GM12891 (cell line): ENCODE results near the gene GRIK3.

Experiments
- DNase-seq: peaks from one replicate; pipeline ENCODE4 v3.0.0; 2011; ENCODE audit warnings: low spot score; ENCODE audit not compliant: insufficient read length
- FAIRE-seq: peaks from 2 replicates; lab custom pipeline; 2011; peaks lifted over from hg19 to GRCh38; lab: Jason Lieb, UNC
- PAX5 ChIP-seq: IDR thresholded peaks from 2 replicates; pipeline ENCODE4 v1.6.1; 2011; ENCODE audit warnings: low read length, moderate library complexity, mild to moderate bottlenecking; ENCODE audit not compliant: insufficient read depth, severe bottlenecking
- POLR2A ChIP-seq: IDR thresholded peaks from 2 replicates; pipeline ENCODE4 v1.6.1; 2011; ENCODE audit warnings: low read depth, low read length, control low read depth
- POLR2AphosphoS5 ChIP-seq: IDR thresholded peaks from 2 replicates; pipeline ENCODE4 v1.6.1; 2011; ENCODE audit warnings: low read depth, low read length, control low read depth
- POU2F2 ChIP-seq: IDR thresholded peaks from 2 replicates; pipeline ENCODE4 v1.6.1; 2011; ENCODE audit warnings: low read depth, mild to moderate bottlenecking, control low read depth, low read length, moderate library complexity
- SPI1 ChIP-seq: IDR thresholded peaks from 2 replicates; pipeline ENCODE4 v1.6.1; 2011; ENCODE audit warnings: low read depth, low read length, control low read depth
- TAF1 ChIP-seq: IDR thresholded peaks from 2 replicates; pipeline ENCODE4 v1.6.1; 2011; ENCODE audit warnings: low read depth, low read length, control low read depth

The GRIK3 gene

GRCh38 chr1:36968730-36969129 is 65.6 kb downstream of the GRIK3 start:
- FAIRE-seq (no peak), DNase-seq (no peak)
- TF ChIP-seq POLR2AphosphoS5 (no peak), PAX5 (no peak), POLR2A (no peak), SPI1 (no peak), TAF1 (no peak), POU2F2 (no peak)

GRCh38 chr1:36966242-36966641 is 68.1 kb downstream of the GRIK3 start:
- TF ChIP-seq SPI1, result no peak
- TF ChIP-seq POLR2A, result no peak
- TF ChIP-seq TAF1, result no peak
- no peak for DNase-seq
- FAIRE-seq, result no peak

- FAIRE-seq (no peak), DNase-seq (no peak)
- TF ChIP-seq PAX5 (no peak), TAF1 (no peak), POLR2AphosphoS5 (no peak), POLR2A (no peak), SPI1 (no peak), POU2F2 (no peak)
Measured at GRCh38 chr1:36965275-36966159, 68.8 kb downstream of the GRIK3 start.

GRCh38 chr1:36964830-36965229 is 69.5 kb downstream of the GRIK3 start:
- TF ChIP-seq SPI1 (no peak), POU2F2 (no peak), POLR2AphosphoS5 (no peak), TAF1 (no peak), PAX5 (no peak)
- no peak for DNase-seq
- no peak for FAIRE-seq

GRCh38 chr1:36963006-36963405 is 71.3 kb downstream of the GRIK3 start:
- TF ChIP-seq PAX5, result no peak
- TF ChIP-seq POLR2A, result no peak
- no peak for TF ChIP-seq POU2F2
- TF ChIP-seq POLR2AphosphoS5, result no peak
- TF ChIP-seq SPI1, result no peak
- no peak for TF ChIP-seq TAF1
- no peak for FAIRE-seq
- DNase-seq, result no peak

GRCh38 chr1:36961062-36961615 is 73.2 kb downstream of the GRIK3 start:
- TF ChIP-seq POLR2A (no peak), POLR2AphosphoS5 (no peak), POU2F2 (no peak), TAF1 (no peak), PAX5 (no peak), SPI1 (no peak)
- DNase-seq (no peak), FAIRE-seq (no peak)

GRCh38 chr1:36956570-36956969 is 77.7 kb downstream of the GRIK3 start:
- TF ChIP-seq POU2F2 (no peak), TAF1 (no peak), PAX5 (no peak)
- FAIRE-seq, result no peak
- DNase-seq, result no peak

- no peak for FAIRE-seq
Measured at GRCh38 chr1:36955016-36955415, 79.3 kb downstream of the GRIK3 start.

GRCh38 chr1:36953061-36953460 is 81.3 kb downstream of the GRIK3 start:
- FAIRE-seq, result no peak
- TF ChIP-seq POU2F2, result no peak
- TF ChIP-seq POLR2AphosphoS5, result no peak
- TF ChIP-seq POLR2A, result no peak
- TF ChIP-seq TAF1, result no peak
- no peak for TF ChIP-seq PAX5
- TF ChIP-seq SPI1, result no peak

More at GRCh38 chr1:36955016-36955415, 79.3 kb downstream of the GRIK3 start:
- no peak for DNase-seq
- TF ChIP-seq PAX5 (no peak), POLR2A (no peak), TAF1 (no peak), POU2F2 (no peak), POLR2AphosphoS5 (no peak), SPI1 (no peak)

More at GRCh38 chr1:36953061-36953460, 81.3 kb downstream of the GRIK3 start:
- DNase-seq, result no peak
